SK-N-SH (cell line): ENCODE data around the gene C6orf89. TPM values are rescaled to one million over a fixed set of nuclear protein-coding genes. Genes with fewer than 3 reads are reported as not detected.

Source experiments
- CTCF ChIA-PET: fragments of 300-600, 350-600 bp; formaldehyde crosslinking; extraction: SDS; loops from one replicate; lab custom pipeline; 2021; lab: Yijun Ruan, JAX
- POLR2A ChIA-PET: fragments of 350-600 bp; sonication (Branson Sonifier 250); formaldehyde crosslinking; extraction: SDS; loops from one replicate; lab custom pipeline; 2020; ENCODE audit warnings: antibody characterized with exemption, inconsistent platforms; lab: Yijun Ruan, JAX
- DNase-seq: peaks from one replicate; pipeline ENCODE4 v3.0.0; 2012
- H2AFZ ChIP-seq: fragments of 200-600 bp; sonication (generic); 2 replicates; pipeline ENCODE4 v1.8.1; 2016; ENCODE audit warnings: antibody characterized with exemption, mild to moderate bottlenecking, low read depth
- H3F3A ChIP-seq: fragments of 200-600 bp; sonication (generic); replicated peaks from 2 replicates; pipeline ENCODE3; 2016; ENCODE audit warnings: antibody characterized with exemption, mild to moderate bottlenecking; ENCODE audit not compliant: insufficient read depth
- H3K27ac ChIP-seq, 2 experiments: fragments of 200-500 bp in 1 of 2; fragments of 200-600 bp in 1 of 2; sonication (Bioruptor generic) in 1 of 2; sonication (generic), shearing (Covaris generic) in 1 of 2; 2 replicates each; pipeline versions ENCODE4 v1.5.1 to v1.6.1; 2014 to 2016; ENCODE audit warnings: low read depth in 2 of 2, inconsistent platforms in 1 of 2, low read length in 1 of 2, mild to moderate bottlenecking in 1 of 2, mixed read lengths in 1 of 2
- H3K27me3 ChIP-seq: fragments of 200-600 bp; sonication (generic), shearing (Covaris generic); 2 replicates; pipeline ENCODE4 v1.6.1; 2016; ENCODE audit warnings: mixed run types; ENCODE audit not compliant: insufficient read depth
- H3K36me3 ChIP-seq, 2 experiments: fragments of 200-500 bp in 1 of 2; fragments of 200-600 bp in 1 of 2; sonication (Bioruptor generic) in 1 of 2; sonication (generic) in 1 of 2; replicated peaks in 1 of 2; 2 replicates each; pipeline versions ENCODE3 to v1.5.1; 2014 to 2016; ENCODE audit warnings: low read length in 1 of 2, mild to moderate bottlenecking in 1 of 2; ENCODE audit not compliant: insufficient read depth in 2 of 2, control insufficient read depth in 1 of 2
- H3K4me1 ChIP-seq, 2 experiments: fragments of 200-500 bp in 1 of 2; fragments of 200-600 bp in 1 of 2; sonication (Bioruptor generic) in 1 of 2; sonication (generic), shearing (Covaris generic) in 1 of 2; 2 replicates each; pipeline versions ENCODE4 v1.5.1 to v1.6.1; 2014 to 2016; ENCODE audit warnings: low read depth in 1 of 2, low read length in 1 of 2, mixed run types in 1 of 2; ENCODE audit not compliant: insufficient read depth in 2 of 2, control insufficient read depth in 1 of 2
- H3K4me2 ChIP-seq: fragments of 200-600 bp; sonication (generic), shearing (Covaris generic); 2 replicates; pipeline ENCODE4 v1.6.1; 2017; ENCODE audit warnings: mixed run types
- H3K4me3 ChIP-seq, 2 experiments: fragments of 200-500 bp in 1 of 2; fragments of 200-600 bp in 1 of 2; sonication (Bioruptor generic) in 1 of 2; sonication (generic), shearing (Covaris generic) in 1 of 2; 2 replicates each; pipeline versions ENCODE4 v1.5.1 to v1.8.1; 2014 to 2016; ENCODE audit warnings: low read depth in 2 of 2, inconsistent platforms in 1 of 2, low read length in 1 of 2, mild to moderate bottlenecking in 1 of 2, mixed read lengths in 1 of 2, moderate library complexity in 1 of 2
- H3K79me2 ChIP-seq: fragments of 200-600 bp; sonication (generic); 2 replicates; pipeline ENCODE4 v1.8.1; 2017; ENCODE audit warnings: mild to moderate bottlenecking; ENCODE audit not compliant: insufficient read depth
- H3K9ac ChIP-seq: fragments of 200-600 bp; sonication (generic); 2 replicates; pipeline ENCODE4 v1.6.1; 2017; ENCODE audit warnings: mixed run types
- H3K9me2 ChIP-seq: fragments of 200-600 bp; sonication (generic); 2 replicates; pipeline ENCODE4 v1.6.1; 2017; ENCODE audit warnings: mixed run types
- H3K9me3 ChIP-seq: fragments of 200-600 bp; sonication (generic); 2 replicates; pipeline ENCODE4 v1.6.1; 2017; ENCODE audit warnings: mixed run types, mild to moderate bottlenecking, moderate library complexity
- H4K20me1 ChIP-seq: fragments of 200-600 bp; sonication (generic); 2 replicates; pipeline ENCODE4 v1.6.1; 2017; ENCODE audit warnings: mild to moderate bottlenecking, mixed run types; ENCODE audit not compliant: insufficient read depth
- CHD2 ChIP-seq: fragments of 150-350 bp; IDR thresholded peaks from 2 replicates; pipeline ENCODE4 v1.6.1; 2018; ENCODE audit warnings: low read length; ENCODE audit not compliant: partially characterized antibody
- EP300 ChIP-seq, 2 experiments: IDR thresholded peaks; 2 replicates each; pipeline versions ENCODE4 v1.4.0 to v1.6.1; 2012; ENCODE audit warnings: borderline replicate concordance in 1 of 2, low read depth in 1 of 2, low read length in 1 of 2
- FOXJ3 ChIP-seq: sonication (generic); formaldehyde crosslinking; IDR thresholded peaks from 2 replicates; pipeline ENCODE4 v1.5.1; 2020; ENCODE audit warnings: mild to moderate bottlenecking, missing genetic modification reagents
- MXI1 ChIP-seq: IDR thresholded peaks from 2 replicates; pipeline ENCODE4 v1.6.1; 2012; ENCODE audit warnings: mild to moderate bottlenecking, low read depth, low read length, improper control_type of control experiment
- NRF1 ChIP-seq: IDR thresholded peaks from 2 replicates; pipeline ENCODE4 v1.6.1; 2012; ENCODE audit warnings: low read depth, mild to moderate bottlenecking, low read length
- RFX5 ChIP-seq: IDR thresholded peaks from 2 replicates; pipeline ENCODE4 v1.6.1; 2012; ENCODE audit warnings: mild to moderate bottlenecking, improper control_type of control experiment, low read length
- RXRA ChIP-seq: IDR thresholded peaks from 2 replicates; pipeline ENCODE4 v1.4.0; 2012; ENCODE audit warnings: low read depth, mild to moderate bottlenecking, borderline replicate concordance
- SMC3 ChIP-seq: IDR thresholded peaks from 2 replicates; pipeline ENCODE4 v1.6.1; 2012; ENCODE audit warnings: low read depth, low read length, improper control_type of control experiment
- TCF12 ChIP-seq: IDR thresholded peaks from 2 replicates; pipeline ENCODE4 v1.4.0; 2012
- TEAD4 ChIP-seq: IDR thresholded peaks from 2 replicates; pipeline ENCODE4 v1.4.0; 2012; ENCODE audit warnings: mild to moderate bottlenecking, borderline replicate concordance; ENCODE audit not compliant: insufficient read depth
- YY1 ChIP-seq: IDR thresholded peaks from 2 replicates; pipeline ENCODE4 v1.4.0; 2012; ENCODE audit warnings: low read depth, mild to moderate bottlenecking
- WGBS: methylation state at CpG from one replicate; pipeline ENCODE4 v1.1.6; 2017; ENCODE audit warnings: low lambda C conversion rate; 5-methylcytosine and 5-hydroxymethylcytosine counted together
- polyA plus RNA-seq, 3 experiments: library from polyadenylated mRNA; depleted of rRNA; stranded (reverse); fragments of >200 nt; gene quantifications; 2 replicates each; pipeline ENCODE4 v1.2.3, GENCODE V29; 2012
- TF ChIP-seq, protein P1 (sequence below): IDR thresholded peaks from 2 replicates; pipeline ENCODE4 v1.4.0; 2012; ENCODE audit warnings: low read depth, borderline replicate concordance
- TF ChIP-seq, protein P2 (sequence below): fragments of 150-350 bp; IDR thresholded peaks from 2 replicates; pipeline ENCODE4 v1.6.1; 2017; ENCODE audit warnings: antibody characterized with exemption, low read length, low read depth, borderline replicate concordance
- TF ChIP-seq, protein P3 (sequence below): IDR thresholded peaks from 2 replicates; pipeline ENCODE4; 2012

Gene C6orf89
- polyA plus RNA-seq, 1 of the 3 experiments (the other 2 are of a cell fraction) = 20.4 TPM

DNA sequence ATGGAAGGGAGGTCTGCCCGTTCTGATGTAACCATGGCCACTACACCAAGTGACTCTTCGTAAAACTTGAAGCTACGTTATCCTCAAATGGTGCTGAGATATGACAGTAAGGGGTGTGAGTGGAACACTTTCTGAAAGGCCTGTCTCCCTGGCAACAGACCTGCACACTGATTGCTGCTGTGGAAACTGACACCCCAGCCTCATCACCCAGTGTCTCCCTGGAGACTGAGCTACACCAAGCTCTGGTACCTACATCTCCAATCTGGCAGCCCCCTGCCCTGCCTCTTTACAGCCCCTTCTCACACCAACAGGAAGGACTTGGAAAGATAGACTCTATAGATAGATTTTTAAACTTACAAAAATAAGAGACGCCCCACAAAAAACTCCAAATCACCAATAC lies 82.0 kb downstream of the C6orf89 start:
- H3K4me2 ChIP-seq = no peak overlapping the region
- no peak overlapping the region for H3K9ac ChIP-seq
- peaks cover 26 to 59% of the 10 kb centered on the region in 2 experiments for H3K36me3 ChIP-seq
- H3F3A ChIP-seq = peaks cover 16% of the 10 kb centered on the region
- H2AFZ ChIP-seq = no peak overlapping the region
- peaks cover 6% of the 10 kb centered on the region; the same call in 1 of the 2 replicates for H4K20me1 ChIP-seq
- no peak overlapping the region for H3K27ac ChIP-seq
- 90% methylated on average over 3 of the region's 4 CpGs for WGBS
- no peaks in the 10 kb centered on the region for H3K27me3 ChIP-seq
- no peaks in the 10 kb centered on the region for H3K9me3 ChIP-seq
- POLR2A ChIA-PET = no interaction called here
- H3K4me3 ChIP-seq = no peak overlapping the region
- TF ChIP-seq EP300 (IDR thresholded peaks at IDR 0.05; ENCODE audit: borderline replicate concordance in 1 of 2, low read depth in 1 of 2, low read length in 1 of 2) (no peak), TEAD4 (no peak), RFX5 (no peak), SMC3 (no peak), FOXJ3 (CRISPR knock-in tag) (no peak), NRF1 (no peak), MXI1 (no peak), CHD2 (no peak), TCF12 (no peak), RXRA (no peak), YY1 (no peak)
- TF ChIP-seq, protein P1, sequence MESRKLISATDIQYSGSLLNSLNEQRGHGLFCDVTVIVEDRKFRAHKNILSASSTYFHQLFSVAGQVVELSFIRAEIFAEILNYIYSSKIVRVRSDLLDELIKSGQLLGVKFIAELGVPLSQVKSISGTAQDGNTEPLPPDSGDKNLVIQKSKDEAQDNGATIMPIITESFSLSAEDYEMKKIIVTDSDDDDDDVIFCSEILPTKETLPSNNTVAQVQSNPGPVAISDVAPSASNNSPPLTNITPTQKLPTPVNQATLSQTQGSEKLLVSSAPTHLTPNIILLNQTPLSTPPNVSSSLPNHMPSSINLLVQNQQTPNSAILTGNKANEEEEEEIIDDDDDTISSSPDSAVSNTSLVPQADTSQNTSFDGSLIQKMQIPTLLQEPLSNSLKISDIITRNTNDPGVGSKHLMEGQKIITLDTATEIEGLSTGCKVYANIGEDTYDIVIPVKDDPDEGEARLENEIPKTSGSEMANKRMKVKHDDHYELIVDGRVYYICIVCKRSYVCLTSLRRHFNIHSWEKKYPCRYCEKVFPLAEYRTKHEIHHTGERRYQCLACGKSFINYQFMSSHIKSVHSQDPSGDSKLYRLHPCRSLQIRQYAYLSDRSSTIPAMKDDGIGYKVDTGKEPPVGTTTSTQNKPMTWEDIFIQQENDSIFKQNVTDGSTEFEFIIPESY = no peak
- TF ChIP-seq, protein P2, sequence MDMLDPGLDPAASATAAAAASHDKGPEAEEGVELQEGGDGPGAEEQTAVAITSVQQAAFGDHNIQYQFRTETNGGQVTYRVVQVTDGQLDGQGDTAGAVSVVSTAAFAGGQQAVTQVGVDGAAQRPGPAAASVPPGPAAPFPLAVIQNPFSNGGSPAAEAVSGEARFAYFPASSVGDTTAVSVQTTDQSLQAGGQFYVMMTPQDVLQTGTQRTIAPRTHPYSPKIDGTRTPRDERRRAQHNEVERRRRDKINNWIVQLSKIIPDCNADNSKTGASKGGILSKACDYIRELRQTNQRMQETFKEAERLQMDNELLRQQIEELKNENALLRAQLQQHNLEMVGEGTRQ = no peak
- TF ChIP-seq, protein P3, sequence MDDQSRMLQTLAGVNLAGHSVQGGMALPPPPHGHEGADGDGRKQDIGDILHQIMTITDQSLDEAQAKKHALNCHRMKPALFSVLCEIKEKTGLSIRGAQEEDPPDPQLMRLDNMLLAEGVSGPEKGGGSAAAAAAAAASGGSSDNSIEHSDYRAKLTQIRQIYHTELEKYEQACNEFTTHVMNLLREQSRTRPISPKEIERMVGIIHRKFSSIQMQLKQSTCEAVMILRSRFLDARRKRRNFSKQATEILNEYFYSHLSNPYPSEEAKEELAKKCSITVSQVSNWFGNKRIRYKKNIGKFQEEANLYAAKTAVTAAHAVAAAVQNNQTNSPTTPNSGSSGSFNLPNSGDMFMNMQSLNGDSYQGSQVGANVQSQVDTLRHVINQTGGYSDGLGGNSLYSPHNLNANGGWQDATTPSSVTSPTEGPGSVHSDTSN = no peak
- H3K79me2 ChIP-seq = no peaks in the 10 kb centered on the region
- H3K9me2 ChIP-seq = no peaks in the 10 kb centered on the region
- CTCF ChIA-PET = interaction anchor here (4.3 kb wide), 1 partner anchor 50 kb away, joined by 13 read pairs; no protein-coding TSS in a partner anchor
- DNase-seq = no peak
- H3K4me1 ChIP-seq = peaks cover 3 to 12% of the 10 kb centered on the region in 2 experiments; a peak in 1 of 4 replicates
